Right lobe of liver (tissue), 6 donors: ENCODE measurements around the gene TMC6. TPM values are rescaled to one million over a fixed set of nuclear protein-coding genes. Genes with fewer than 3 reads are reported as not detected.

Source experiments
- ATAC-seq, 4 donors: fragments of 200-7000 bp; cut with Tn5 transposase; one replicate each; pipeline ENCODE4 v1.9.1; 2020; ENCODE audit warnings: mild to moderate bottlenecking in 4 of 4, moderate library complexity in 4 of 4
- DNase-seq, 3 donors: peaks; one replicate each; pipeline ENCODE4 v3.0.0-alpha.2; 2020
- H3K27ac ChIP-seq, 3 donors: fragments of 200-600 bp; one replicate each; pipeline ENCODE4 v1.8.0; 2022
- H3K27me3 ChIP-seq, 2 donors: fragments of 200-600 bp; one replicate each; pipeline ENCODE4 v1.8.0; 2022
- H3K36me3 ChIP-seq, 4 donors: fragments of 200-600 bp; sonication (generic) in 1 of 4; one replicate each; pipeline versions ENCODE4 v1.5.1 to v1.8.0; 2017 to 2022; ENCODE audit warnings: control low read depth in 1 of 4
- H3K4me1 ChIP-seq, 4 donors: fragments of 200-600 bp; sonication (generic) in 1 of 4; one replicate each; pipeline versions ENCODE4 v1.5.1 to v1.8.0; 2017 to 2022; ENCODE audit warnings: control low read depth in 1 of 4
- H3K4me3 ChIP-seq, 3 donors: fragments of 200-600 bp; one replicate each; pipeline ENCODE4 v1.8.0; 2022
- H3K9me3 ChIP-seq, 4 donors: fragments of 200-600 bp; sonication (generic) in 1 of 4; one replicate each; pipeline versions ENCODE4 v1.5.1 to v1.8.0; 2017 to 2022; ENCODE audit warnings: control low read depth in 1 of 4
- CTCF ChIP-seq, 4 donors: fragments of 200-600 bp in 3 of 4; fragments of 450-650 bp in 1 of 4; IDR thresholded peaks; one replicate each; pipeline versions ENCODE4 v1.5.1 to v1.8.0; 2016 to 2022; ENCODE audit warnings: antibody characterized with exemption in 4 of 4, mild to moderate bottlenecking in 2 of 4
- POLR2A ChIP-seq: fragments of 450-650 bp; IDR thresholded peaks from one replicate; pipeline ENCODE4 v1.6.1; 2017; ENCODE audit warnings: antibody characterized with exemption, mild to moderate bottlenecking
- WGBS: methylation state at CpG from one replicate; pipeline ENCODE4 v1.1.6; 2018; ENCODE audit warnings: low coverage, low lambda C conversion rate; ENCODE audit not compliant: insufficient coverage; ENCODE audit errors: missing lambda C conversion rate; 5-methylcytosine and 5-hydroxymethylcytosine counted together
- intact Hi-C, 2 donors: fragments of 100-400 bp; cut with DNase I; formaldehyde crosslinking; loops; one replicate each; pipeline versions ENCODE4 v1.11.2 to v1.14.1; 2022
- total RNA-seq, 6 experiments: library from RNA; depleted of rRNA in 2 of 6; stranded (reverse); fragments of >200 nt in 2 of 6; fragmentation: NEBNext Ultra II Directional in 3 of 6; extraction: Animal tissue kit (Norgen Biotek cat#: 25700) in 3 of 6; gene quantifications; one replicate each; pipeline versions ENCODE4 v1.1.0 to v1.2.4, GENCODE V29; 2016 to 2023
- donor health status: DM: no; HTN: yes; CAD: no.
- donor health status: DM: no; HTN: no; CAD: no.
- donor health status: DM: no; HTN: no; CAD: no.
- donor health status: DM: no; HTN: yes; CAD: no.
- donor health status: DM: no; HTN: yes; CAD: no.

TMC6 gene
- total RNA-seq, 6 experiments from 2014 or later: 10.9 to 24.7 (median 15.7) TPM

GRCh38 chr17:78146881-78147280 lies 18.3 kb upstream of the TMC6 start:
- no peak for TF ChIP-seq POLR2A
- no peak for TF ChIP-seq CTCF (IDR thresholded peaks at IDR 0.05)
- DNase-seq (no peak), ATAC-seq (no peak)
- no peak overlapping the region for H3K27ac ChIP-seq
- H3K36me3 ChIP-seq: no peaks in the 10 kb centered on the region
- WGBS: 100% methylated on average over 2 of the region's 6 CpGs
- H3K4me3 ChIP-seq: no peak overlapping the region
- H3K4me1 ChIP-seq: peaks cover 0 to 31% (median 4%) of the 10 kb centered on the region in 4 donors
- H3K27me3 ChIP-seq: no peaks in the 10 kb centered on the region
- H3K9me3 ChIP-seq: no peaks in the 10 kb centered on the region
- intact Hi-C loops: no loop called here

- no peak for TF ChIP-seq CTCF (IDR thresholded peaks at IDR 0.05)
- no peak for TF ChIP-seq POLR2A
- H3K27ac ChIP-seq: no peak overlapping the region
- H3K27me3 ChIP-seq: no peaks in the 10 kb centered on the region
- WGBS: 67% methylated on average over 1 of the region's 7 CpGs
- DNase-seq (no peak), ATAC-seq (no peak)
- H3K4me3 ChIP-seq: no peak overlapping the region
- intact Hi-C loops: no loop called here
- peaks cover 0 to 27% (median 4%) of the 10 kb centered on the region in 4 donors for H3K4me1 ChIP-seq
- H3K9me3 ChIP-seq: no peaks in the 10 kb centered on the region
- no peaks in the 10 kb centered on the region for H3K36me3 ChIP-seq
Observed at GRCh38 chr17:78146471-78146869, 17.9 kb upstream of the TMC6 start.

GRCh38 chr17:78144736-78145641 lies 16.4 kb upstream of the TMC6 start:
- no peaks in the 10 kb centered on the region for H3K27me3 ChIP-seq
- H3K9me3 ChIP-seq: no peaks in the 10 kb centered on the region
- H3K4me3 ChIP-seq: no peak overlapping the region
- DNase-seq: peak in 2 of 3 donors; percentile 75 to 77
- H3K4me1 ChIP-seq: peaks cover 0 to 28% (median 4%) of the 10 kb centered on the region in 4 donors
- 27% methylated on average over 2 of the region's 18 CpGs for WGBS
- peak in 1 of 4 donors; percentile 20 for TF ChIP-seq CTCF (IDR thresholded peaks at IDR 0.05)
- no peak for TF ChIP-seq POLR2A
- H3K36me3 ChIP-seq: no peaks in the 10 kb centered on the region
- intact Hi-C loops: no loop called here
- peak; percentile 7 to 43 (median 21) for ATAC-seq
- H3K27ac ChIP-seq: peak overlapping the region in 2 of 3 donors; percentile 32 to 33

- DNase-seq (peak; percentile 85 to 87 (median 85)), ATAC-seq (peak; percentile 58 to 77 (median 64))
- Histone ChIP-seq H3K27me3 (no peaks in the 10 kb centered on the region), H3K4me1 (peaks cover 0 to 28% (median 4%) of the 10 kb centered on the region in 4 donors), H3K36me3 (no peaks in the 10 kb centered on the region), H3K27ac (peak overlapping the region in 2 of 3 donors; percentile 53 to 65), H3K4me3 (no peak overlapping the region), H3K9me3 (no peaks in the 10 kb centered on the region)
- WGBS: 32% methylated on average over 8 of the region's 11 CpGs
- intact Hi-C loops: no loop called here
- TF ChIP-seq POLR2A: no peak
- TF ChIP-seq CTCF (IDR thresholded peaks at IDR 0.05): peak in 2 of 4 donors; percentile 6 to 7
Observed at GRCh38 chr17:78144147-78144719, 15.7 kb upstream of the TMC6 start.
